ENCODE results near the gene CERK.
"Not testable (repeated sequence)": the region's sequence is repeated elsewhere in the genome, so short reads cannot be mapped to it uniquely, and the experiment has no call there.

The CERK gene

GRCh38 chr22:46641811-46642266 is 96.2 kb downstream of the CERK start:
- Histone ChIP-seq H3K9me3 (ENCODE audit: low read length) (no peaks in the 10 kb centered on the region), H3K27me3 (ENCODE audit: control insufficient read depth in 1 of 2, insufficient read depth in 2 of 2, low read length in 2 of 2) (no peaks in the 10 kb centered on the region), H3K27ac (ENCODE audit: low read depth, low read length) (no peak overlapping the region), H3K4me3 (ENCODE audit: low read depth in 1 of 2, low read length in 2 of 2) (no peak overlapping the region), H3K4me1 (ENCODE audit: insufficient read depth, low read length) (peaks cover 20% of the 10 kb centered on the region), H3K9ac (ENCODE audit: low read length) (no peak overlapping the region), H3K36me3 (ENCODE audit: insufficient read depth, low read length) (no peaks in the 10 kb centered on the region)

- Histone ChIP-seq H3K4me3 (ENCODE audit: low read depth in 1 of 2, low read length in 2 of 2) (no peak overlapping the region), H3K9me3 (ENCODE audit: low read length) (no peaks in the 10 kb centered on the region), H3K4me1 (ENCODE audit: insufficient read depth, low read length) (peaks cover 20% of the 10 kb centered on the region), H3K9ac (ENCODE audit: low read length) (no peak overlapping the region), H3K27me3 (ENCODE audit: control insufficient read depth in 1 of 2, insufficient read depth in 2 of 2, low read length in 2 of 2) (no peaks in the 10 kb centered on the region), H3K36me3 (ENCODE audit: insufficient read depth, low read length) (no peaks in the 10 kb centered on the region), H3K27ac (ENCODE audit: low read depth, low read length) (no peak overlapping the region)
These were observed 97.6 kb downstream of the CERK start for GRCh38 chr22:46640293-46641055.

DNA sequence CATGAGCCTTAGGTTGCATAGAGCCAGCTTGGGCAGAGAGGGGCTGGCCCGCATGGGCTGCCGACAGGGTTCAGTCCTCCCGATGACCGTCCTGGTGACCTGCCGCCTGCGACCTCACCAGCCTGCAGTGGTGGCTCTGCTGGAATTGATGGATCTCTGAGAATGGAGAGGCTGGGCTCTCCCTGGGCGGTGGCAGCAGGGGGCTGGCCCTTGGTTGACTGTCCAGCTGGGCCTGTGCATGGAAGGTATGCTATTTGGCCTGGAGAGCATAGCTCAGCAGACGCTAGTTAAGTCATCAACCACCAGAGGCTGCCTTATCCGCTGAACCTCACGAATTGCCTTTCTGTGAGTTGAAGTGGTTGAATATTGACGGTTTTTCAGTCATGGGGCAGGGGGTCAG is 98.2 kb downstream of the CERK start:
- Histone ChIP-seq H3K27ac (ENCODE audit: low read depth, low read length) (no peak overlapping the region), H3K9ac (ENCODE audit: low read length) (no peak overlapping the region), H3K4me3 (ENCODE audit: low read depth in 1 of 2, low read length in 2 of 2) (no peak overlapping the region), H3K27me3 (ENCODE audit: control insufficient read depth in 1 of 2, insufficient read depth in 2 of 2, low read length in 2 of 2) (no peaks in the 10 kb centered on the region), H3K4me1 (ENCODE audit: insufficient read depth, low read length) (peaks cover 20% of the 10 kb centered on the region), H3K36me3 (ENCODE audit: insufficient read depth, low read length) (no peaks in the 10 kb centered on the region), H3K9me3 (ENCODE audit: low read length) (no peaks in the 10 kb centered on the region)

DNA sequence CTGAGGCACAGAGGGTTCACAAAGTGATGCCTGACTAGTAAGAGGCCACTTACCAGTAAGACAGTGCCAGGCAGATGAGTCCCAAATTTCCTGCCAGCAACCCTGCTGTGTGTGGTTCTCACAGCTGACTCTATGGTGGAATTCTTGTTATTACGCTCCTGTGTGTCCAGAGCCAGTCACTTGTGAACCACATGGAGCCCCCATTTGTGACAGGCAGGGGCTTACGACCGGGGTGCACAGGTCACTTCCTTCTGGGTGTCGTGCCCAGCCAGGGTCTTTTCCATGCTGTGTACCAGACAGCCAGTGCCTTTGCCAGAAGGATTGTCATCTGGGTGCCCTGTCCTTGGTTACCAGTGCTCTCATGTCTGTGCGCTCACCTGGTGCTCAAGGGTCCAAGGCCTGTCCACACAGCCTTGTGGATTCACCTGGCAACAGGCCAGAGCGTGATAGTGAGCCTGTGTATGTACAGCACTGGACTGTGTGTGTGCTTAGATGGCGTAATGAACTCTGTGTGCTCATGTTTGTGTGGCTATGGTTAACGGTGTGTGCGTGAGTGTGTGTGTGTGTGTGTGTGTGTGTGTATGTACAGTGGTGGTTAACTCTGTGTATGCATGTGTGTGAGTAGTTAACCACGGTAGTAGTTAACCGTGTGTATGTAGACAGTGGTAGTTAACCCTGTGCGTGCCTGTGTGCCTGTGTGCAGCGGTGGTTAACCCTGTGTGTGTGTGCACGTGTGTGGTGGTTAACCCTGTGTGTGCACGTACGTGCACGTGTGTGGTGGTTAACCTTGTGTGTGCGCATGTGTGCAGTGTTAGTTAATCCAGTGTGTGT is 99.2 kb downstream of the CERK start:
- peaks cover 20% of the 10 kb centered on the region for H3K4me1 ChIP-seq (ENCODE audit: insufficient read depth, low read length)
- H3K9ac ChIP-seq (ENCODE audit: low read length), result no peak overlapping the region
- no peak overlapping the region for H3K4me3 ChIP-seq (ENCODE audit: low read depth in 1 of 2, low read length in 2 of 2)
- H3K9me3 ChIP-seq (ENCODE audit: low read length), result no peaks in the 10 kb centered on the region
- no peak overlapping the region for H3K27ac ChIP-seq (ENCODE audit: low read depth, low read length)
- H3K36me3 ChIP-seq (ENCODE audit: insufficient read depth, low read length), result no peaks in the 10 kb centered on the region
- H3K27me3 ChIP-seq (ENCODE audit: control insufficient read depth in 1 of 2, insufficient read depth in 2 of 2, low read length in 2 of 2), result no peaks in the 10 kb centered on the region

GRCh38 chr22:46637711-46638600 is 100.1 kb downstream of the CERK start:
- no peaks in the 10 kb centered on the region for H3K9me3 ChIP-seq (ENCODE audit: low read length)
- no peaks in the 10 kb centered on the region for H3K27me3 ChIP-seq (ENCODE audit: control insufficient read depth in 1 of 2, insufficient read depth in 2 of 2, low read length in 2 of 2)
- no peaks in the 10 kb centered on the region for H3K36me3 ChIP-seq (ENCODE audit: insufficient read depth, low read length)
- peaks cover 20% of the 10 kb centered on the region for H3K4me1 ChIP-seq (ENCODE audit: insufficient read depth, low read length)
- no peak overlapping the region for H3K27ac ChIP-seq (ENCODE audit: low read depth, low read length)
- H3K4me3 ChIP-seq (ENCODE audit: low read depth in 1 of 2, low read length in 2 of 2), result no peak overlapping the region
- H3K9ac ChIP-seq (ENCODE audit: low read length), result no peak overlapping the region

DNA sequence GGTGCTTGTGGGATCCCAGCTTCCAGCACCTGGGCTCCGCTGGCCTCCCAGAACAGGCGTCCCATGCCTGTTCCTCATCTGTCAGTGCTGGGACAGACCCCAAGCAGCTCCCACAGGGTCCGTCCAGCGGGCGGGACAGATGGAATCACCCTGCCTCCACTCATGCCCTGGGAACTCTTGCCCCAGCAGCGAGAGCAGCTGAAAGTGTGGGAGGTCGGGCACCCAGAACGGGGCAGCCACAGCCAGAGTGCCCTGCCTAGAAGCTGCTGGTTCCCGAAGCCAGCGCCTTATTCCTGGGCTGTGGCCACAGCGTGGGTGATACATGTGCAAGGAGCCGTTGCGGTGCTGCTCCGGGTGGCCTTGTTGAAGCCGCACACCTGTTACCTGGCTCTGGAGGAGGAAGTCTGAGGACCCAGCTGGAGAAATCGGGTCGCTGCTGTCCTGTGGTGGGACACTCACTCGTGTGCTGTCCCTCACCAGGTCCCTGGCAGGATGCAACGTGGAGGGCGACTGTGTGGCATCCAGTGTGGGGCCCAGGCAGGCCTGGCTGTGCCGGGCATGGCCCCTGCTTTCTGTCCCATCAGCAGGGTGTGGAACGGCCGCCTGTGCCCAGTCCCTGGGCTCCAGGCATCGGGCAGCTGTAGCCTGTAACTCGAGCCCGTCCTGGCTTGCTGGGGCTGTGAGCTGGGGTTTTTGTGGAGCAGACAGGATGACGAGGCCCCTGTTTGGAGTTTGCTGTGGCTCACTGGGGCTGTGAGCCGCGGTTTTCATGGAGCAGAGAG is 101.6 kb downstream of the CERK start:
- Histone ChIP-seq H3K36me3 (ENCODE audit: insufficient read depth, low read length) (no peaks in the 10 kb centered on the region), H3K9me3 (ENCODE audit: low read length) (no peaks in the 10 kb centered on the region), H3K9ac (ENCODE audit: low read length) (no peak overlapping the region), H3K27ac (ENCODE audit: low read depth, low read length) (no peak overlapping the region), H3K4me3 (ENCODE audit: low read depth in 1 of 2, low read length in 2 of 2) (no peak overlapping the region), H3K27me3 (ENCODE audit: control insufficient read depth in 1 of 2, insufficient read depth in 2 of 2, low read length in 2 of 2) (no peaks in the 10 kb centered on the region), H3K4me1 (ENCODE audit: insufficient read depth, low read length) (peaks cover 5% of the 10 kb centered on the region)

DNA sequence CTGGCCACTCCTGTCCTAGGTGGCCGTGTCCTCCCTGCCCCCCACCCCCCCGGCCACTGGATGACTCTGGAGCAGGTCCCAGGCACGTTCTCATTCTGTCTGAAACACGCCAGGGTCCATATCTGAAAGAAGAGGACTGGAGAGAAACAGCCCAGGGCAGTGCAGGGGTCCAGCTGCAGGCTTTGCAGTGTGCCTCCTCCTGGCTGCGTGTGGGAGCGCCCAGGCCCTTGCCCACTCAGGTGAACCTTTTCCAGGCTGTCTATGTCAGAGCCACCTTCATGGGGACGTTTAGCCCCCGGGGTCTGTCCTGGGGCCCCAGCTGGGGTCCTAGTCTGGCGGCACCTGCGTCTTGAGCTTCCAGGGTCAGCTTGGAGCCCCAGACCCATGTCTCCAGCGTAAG is 102.3 kb downstream of the CERK start:
- H3K27me3 ChIP-seq (ENCODE audit: control insufficient read depth in 1 of 2, insufficient read depth in 2 of 2, low read length in 2 of 2), result no peaks in the 10 kb centered on the region
- no peak overlapping the region for H3K27ac ChIP-seq (ENCODE audit: low read depth, low read length)
- no peak overlapping the region for H3K4me3 ChIP-seq (ENCODE audit: low read depth in 1 of 2, low read length in 2 of 2)
- no peak overlapping the region for H3K9ac ChIP-seq (ENCODE audit: low read length)
- no peaks in the 10 kb centered on the region for H3K36me3 ChIP-seq (ENCODE audit: insufficient read depth, low read length)
- no peaks in the 10 kb centered on the region for H3K9me3 ChIP-seq (ENCODE audit: low read length)
- H3K4me1 ChIP-seq (ENCODE audit: insufficient read depth, low read length), result no peaks in the 10 kb centered on the region

- H3K27me3 ChIP-seq (ENCODE audit: control insufficient read depth in 1 of 2, insufficient read depth in 2 of 2, low read length in 2 of 2); H3K36me3 ChIP-seq (ENCODE audit: insufficient read depth, low read length); H3K4me1 ChIP-seq (ENCODE audit: insufficient read depth, low read length); H3K4me3 ChIP-seq (ENCODE audit: low read depth in 1 of 2, low read length in 2 of 2); H3K9ac ChIP-seq (ENCODE audit: low read length); H3K9me3 ChIP-seq (ENCODE audit: low read length); H3K27ac ChIP-seq (ENCODE audit: low read depth, low read length): not testable (repeated sequence)
These were observed 102.9 kb downstream of the CERK start for GRCh38 chr22:46634973-46635685.

All from muscle layer of colon (tissue), 2 donors.